HG03558 (cell line): ENCODE measurements around the gene BUB1B.
"Not testable (repeated sequence)": the region's sequence is repeated elsewhere in the genome, so short reads cannot be mapped to it uniquely, and the experiment has no call there.

Source experiments
- ATAC-seq: cut with Tn5 transposase; IDR thresholded peaks from one replicate; pipeline ENCODE4 v1.9.1; 2021; ENCODE audit warnings: moderate number of reproducible peaks; ENCODE audit not compliant: unreplicated experiment; ENCODE audit errors: extremely low read depth

The BUB1B gene

GRCh38 chr15:40167374-40167773 lies 6.5 kb downstream of the BUB1B start:
- not testable (repeated sequence) for ATAC-seq

GRCh38 chr15:40175160-40175559 lies 14.3 kb downstream of the BUB1B start:
- no peak for ATAC-seq

GRCh38 chr15:40182358-40183029 lies 21.6 kb downstream of the BUB1B start:
- no peak for ATAC-seq

- no peak for ATAC-seq
Measured at GRCh38 chr15:40183636-40184463, 23.0 kb downstream of the BUB1B start.

- no peak for ATAC-seq
Measured at GRCh38 chr15:40190591-40190990, 29.7 kb downstream of the BUB1B start.

GRCh38 chr15:40192942-40193341 lies 32.1 kb downstream of the BUB1B start:
- no peak for ATAC-seq

GRCh38 chr15:40197434-40197833 lies 36.6 kb downstream of the BUB1B start:
- ATAC-seq: no peak

- no peak for ATAC-seq
Measured at GRCh38 chr15:40198355-40199085, 37.7 kb downstream of the BUB1B start.

- no peak for ATAC-seq
Measured at GRCh38 chr15:40204100-40204499, 43.2 kb downstream of the BUB1B start.

- no peak for ATAC-seq
Measured at GRCh38 chr15:40217166-40217824, 56.4 kb downstream of the BUB1B start.

GRCh38 chr15:40219801-40220200 lies 58.9 kb downstream of the BUB1B start:
- no peak for ATAC-seq

- no peak for ATAC-seq
Measured at GRCh38 chr15:40222131-40222530, 61.3 kb downstream of the BUB1B start.

GRCh38 chr15:40226736-40227135 lies 65.9 kb downstream of the BUB1B start:
- ATAC-seq: no peak

- no peak for ATAC-seq
Measured at GRCh38 chr15:40229316-40229715, 68.4 kb downstream of the BUB1B start.

- ATAC-seq: no peak
Measured at GRCh38 chr15:40229956-40230355, 69.1 kb downstream of the BUB1B start.

GRCh38 chr15:40232625-40233070 lies 71.8 kb downstream of the BUB1B start:
- no peak for ATAC-seq

- no peak for ATAC-seq
Measured at GRCh38 chr15:40233727-40234577, 73.1 kb downstream of the BUB1B start.

- ATAC-seq: no peak
Measured at GRCh38 chr15:40234783-40235182, 73.9 kb downstream of the BUB1B start.

GRCh38 chr15:40235201-40235885 lies 74.5 kb downstream of the BUB1B start:
- no peak for ATAC-seq
